GM18498 (cell line): ENCODE measurements around the gene SLX4IP.
A peak's percentile ranks its signal among the peaks of the same experiment; 100 is the strongest.

Source experiments
- ATAC-seq: cut with Tn5 transposase; IDR thresholded peaks from one replicate; pipeline ENCODE4 v1.9.1; 2021; ENCODE audit warnings: mild to moderate bottlenecking, moderate library complexity; ENCODE audit not compliant: unreplicated experiment

The SLX4IP gene

DNA sequence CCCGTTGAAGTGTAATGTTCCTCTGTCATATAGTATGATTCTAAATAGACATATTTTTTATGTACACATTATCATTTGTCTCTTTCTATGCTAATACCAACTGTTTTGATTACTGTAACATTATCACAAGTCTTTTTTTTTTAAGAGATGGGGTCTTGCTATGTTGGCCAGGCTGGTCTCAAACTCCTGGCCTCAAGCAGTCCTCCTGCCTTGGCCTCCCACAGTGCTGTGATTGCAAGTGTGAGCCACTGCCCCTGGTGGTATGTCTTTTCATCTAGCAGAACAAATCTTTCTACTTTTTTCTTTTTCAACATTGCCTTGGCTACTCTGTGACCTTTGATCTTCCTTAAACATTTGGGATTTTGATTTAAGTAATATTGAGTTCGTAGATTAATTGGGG lies 57.7 kb downstream of the SLX4IP start:
- ATAC-seq, result no peak

DNA sequence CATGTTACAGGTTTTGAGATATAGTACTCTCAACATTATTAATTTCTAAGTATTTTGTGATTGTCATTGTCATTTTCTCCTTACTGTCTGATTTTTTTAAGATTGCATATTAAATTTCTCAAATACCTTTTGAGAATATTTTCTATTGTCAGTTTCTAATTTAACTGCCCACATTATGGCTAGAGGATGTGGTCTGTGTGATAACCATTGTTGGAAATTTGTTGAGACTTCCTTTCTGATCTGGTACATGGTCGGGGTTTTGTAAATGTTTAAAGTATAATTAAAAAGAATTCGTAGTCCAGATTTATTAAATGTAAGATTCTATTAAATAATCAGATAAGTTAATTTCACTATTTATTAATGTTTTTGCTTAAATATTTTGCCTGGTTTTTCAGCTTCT lies 60.1 kb downstream of the SLX4IP start:
- ATAC-seq, result no peak

DNA sequence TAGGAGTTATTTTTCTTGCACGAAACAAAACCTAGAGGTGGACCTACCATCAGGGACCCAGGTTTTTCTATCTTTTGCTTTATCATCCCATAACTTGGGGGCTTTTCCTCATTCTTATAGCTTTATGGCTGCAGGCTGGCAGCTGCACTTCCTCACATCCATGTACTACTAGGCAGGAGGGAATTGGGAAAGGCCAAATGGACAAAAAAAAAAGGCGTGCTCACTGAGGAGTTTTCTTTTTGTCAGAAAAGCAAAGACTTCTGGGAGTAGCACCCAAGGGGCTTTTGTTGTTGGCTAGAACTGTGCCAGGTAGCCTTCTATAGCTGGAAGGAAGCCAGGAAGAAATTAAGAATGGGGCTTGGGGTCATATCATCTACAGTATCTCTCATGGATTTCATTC lies 61.4 kb downstream of the SLX4IP start:
- no peak for ATAC-seq

DNA sequence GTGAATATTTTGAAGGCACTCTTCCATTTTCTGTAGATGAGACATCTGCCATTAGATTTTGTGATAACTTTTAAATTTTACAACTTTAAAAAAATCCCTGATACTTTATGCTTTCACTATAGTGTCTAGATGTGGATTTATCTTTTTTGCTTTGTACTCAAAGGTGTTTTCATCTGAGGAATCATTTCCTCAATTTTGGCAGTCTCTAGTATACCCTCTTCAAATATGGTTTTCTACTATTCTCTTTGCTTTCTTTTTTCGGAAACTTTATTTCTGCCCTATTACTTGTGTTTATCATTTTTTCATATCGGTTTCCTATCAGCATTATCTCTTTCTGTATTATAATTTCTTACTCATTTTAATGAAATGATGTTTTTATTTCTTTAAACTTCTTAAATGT lies 62.2 kb downstream of the SLX4IP start:
- ATAC-seq, result no peak

DNA sequence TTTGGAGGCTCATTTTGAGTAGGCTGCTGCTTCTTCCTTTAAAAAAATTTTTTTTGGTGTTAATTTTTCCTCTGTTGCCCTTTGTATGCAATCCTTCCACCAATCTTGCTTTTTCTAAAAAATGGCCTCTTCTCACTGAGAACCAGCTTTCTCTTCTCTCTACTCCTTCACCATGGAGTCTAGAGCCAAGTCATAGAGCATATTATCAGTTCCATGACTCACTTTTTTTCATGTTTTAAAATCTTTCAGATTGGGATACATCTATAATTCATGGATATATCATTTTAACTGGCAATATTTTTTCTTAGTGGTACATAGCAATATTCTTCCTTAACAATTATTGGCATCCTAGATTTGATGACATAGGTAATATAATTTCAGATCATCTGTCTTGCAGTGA lies 62.7 kb downstream of the SLX4IP start:
- no peak for ATAC-seq

DNA sequence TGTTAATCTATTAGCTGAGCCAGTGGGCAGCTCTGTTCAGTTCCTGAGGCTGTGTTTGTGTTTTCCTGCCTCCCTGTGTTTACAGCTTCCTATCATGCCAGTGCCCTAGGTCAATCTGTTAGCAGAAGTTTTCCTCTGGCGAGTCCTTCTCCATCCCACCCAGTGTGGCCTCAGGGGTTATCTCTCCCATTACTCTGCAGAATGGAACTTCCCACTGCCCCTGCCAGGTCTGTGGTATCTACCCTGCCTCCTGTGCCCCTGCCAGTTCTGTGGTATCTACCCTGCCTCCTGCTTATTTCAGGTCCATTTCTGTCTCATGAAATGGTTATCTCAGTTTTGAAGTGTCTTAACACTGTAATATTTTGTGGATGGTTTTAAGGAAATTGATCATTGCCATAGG lies 63.1 kb downstream of the SLX4IP start:
- ATAC-seq, result no peak

DNA sequence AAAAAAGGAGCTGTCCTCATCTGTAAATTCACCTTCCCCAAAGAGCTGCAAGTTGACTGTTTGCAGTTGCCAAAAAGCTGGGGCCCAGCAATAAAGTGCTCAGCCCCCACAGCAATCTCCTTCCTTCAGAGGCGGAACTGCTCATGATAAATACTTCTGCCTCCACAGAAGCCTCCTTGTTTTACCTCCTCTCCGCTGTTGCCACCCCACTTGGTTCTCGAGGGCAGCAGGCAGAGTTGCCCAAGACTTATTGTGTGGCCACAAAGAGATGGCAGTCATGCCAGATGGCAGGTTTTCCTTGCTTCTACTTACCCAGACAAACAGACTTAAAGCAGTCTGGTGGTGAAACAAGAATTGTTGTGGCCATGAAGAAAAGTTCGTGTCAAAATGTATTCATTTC lies 66.3 kb downstream of the SLX4IP start:
- ATAC-seq, result no peak

DNA sequence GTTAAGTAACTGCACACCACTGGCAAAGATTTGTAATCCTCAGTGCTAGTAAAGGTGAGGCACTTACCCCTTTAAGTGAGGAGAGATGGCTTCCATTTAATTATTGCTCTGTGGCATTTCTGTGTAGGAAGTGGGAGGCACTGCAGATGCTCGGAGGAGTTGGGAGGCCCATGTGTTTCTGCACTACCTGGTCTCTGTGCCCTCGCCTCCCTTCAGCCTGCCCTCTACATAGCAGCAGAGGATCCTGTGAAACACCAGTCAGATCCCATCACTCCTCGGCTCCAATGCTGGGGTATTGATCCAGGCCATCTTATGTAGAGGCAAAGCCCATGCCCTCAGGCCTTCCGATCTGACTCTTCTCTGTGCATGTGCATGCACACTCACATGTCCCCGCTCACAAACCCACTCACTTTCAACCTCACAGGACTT lies 67.0 kb downstream of the SLX4IP start:
- no peak for ATAC-seq

DNA sequence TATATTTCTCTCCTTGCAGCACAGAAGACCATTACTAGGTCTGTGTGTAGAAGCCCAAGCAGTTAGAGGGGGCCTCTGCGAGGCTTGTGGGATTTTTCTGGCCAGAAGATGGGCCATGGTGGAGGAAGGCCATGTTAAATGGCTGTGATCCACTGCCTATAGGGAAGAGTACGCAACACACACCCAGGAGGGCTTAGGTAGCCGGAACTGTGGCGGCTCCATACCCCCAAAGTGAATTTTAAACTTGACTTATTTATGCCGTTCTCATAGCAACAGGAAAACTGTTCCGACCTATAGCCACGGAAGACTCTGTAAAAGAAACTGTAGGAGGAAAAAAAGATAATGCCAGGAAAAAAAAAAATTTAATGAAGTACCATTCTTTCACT lies 69.5 kb downstream of the SLX4IP start:
- ATAC-seq, result no peak

DNA sequence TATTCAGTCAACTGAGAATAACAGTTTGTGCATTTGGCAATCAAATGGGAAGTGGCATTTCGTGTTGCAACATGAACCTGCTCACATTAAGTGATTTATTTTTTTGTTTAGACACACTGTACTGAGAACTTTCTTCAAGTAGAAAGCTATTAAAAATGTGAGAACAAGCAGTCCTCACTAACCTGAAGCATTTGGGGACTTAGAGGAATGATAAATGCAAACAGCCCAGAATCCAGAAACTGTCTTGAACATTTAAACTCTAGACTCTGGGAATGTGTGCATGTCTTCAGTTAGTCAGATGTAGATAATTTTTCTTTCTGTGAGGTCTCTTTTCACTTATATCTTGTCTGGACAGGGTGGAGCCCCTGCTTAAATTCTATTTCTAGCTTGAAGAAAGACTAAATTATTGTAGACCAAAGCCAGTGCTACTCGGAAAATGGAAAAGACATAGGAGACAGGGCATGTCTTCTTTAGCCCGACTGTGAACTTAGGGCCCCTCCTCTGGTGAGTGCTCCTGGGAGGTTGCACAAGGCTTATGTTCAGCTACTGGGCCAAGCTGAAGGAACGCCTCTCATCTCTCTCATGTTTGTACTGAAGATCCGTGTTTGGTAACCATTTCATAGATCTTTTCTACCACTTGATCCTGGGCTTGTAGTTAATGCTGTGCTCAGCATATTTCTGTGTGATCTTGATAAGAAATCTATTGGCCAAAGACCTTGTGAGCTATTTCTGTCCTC lies 70.1 kb downstream of the SLX4IP start:
- ATAC-seq, result no peak

DNA sequence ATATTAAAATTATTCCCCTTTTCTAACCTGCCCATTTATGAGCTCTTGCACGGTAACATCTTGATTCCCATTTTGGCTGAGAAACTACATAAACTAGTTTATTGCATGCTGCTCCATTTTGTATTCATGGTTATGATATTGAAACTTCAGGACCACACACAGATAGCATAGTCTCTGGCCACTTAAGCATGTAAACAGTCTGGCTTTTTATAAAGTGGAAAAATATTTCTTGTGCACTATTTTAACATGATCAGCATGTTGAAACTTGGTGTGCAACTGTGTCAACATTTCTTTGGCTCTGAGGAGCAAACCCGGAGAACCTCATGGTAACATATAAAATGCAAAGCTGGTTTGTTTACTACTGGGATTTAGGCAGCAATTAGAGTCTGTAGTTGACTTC lies 70.7 kb downstream of the SLX4IP start:
- ATAC-seq, result no peak

DNA sequence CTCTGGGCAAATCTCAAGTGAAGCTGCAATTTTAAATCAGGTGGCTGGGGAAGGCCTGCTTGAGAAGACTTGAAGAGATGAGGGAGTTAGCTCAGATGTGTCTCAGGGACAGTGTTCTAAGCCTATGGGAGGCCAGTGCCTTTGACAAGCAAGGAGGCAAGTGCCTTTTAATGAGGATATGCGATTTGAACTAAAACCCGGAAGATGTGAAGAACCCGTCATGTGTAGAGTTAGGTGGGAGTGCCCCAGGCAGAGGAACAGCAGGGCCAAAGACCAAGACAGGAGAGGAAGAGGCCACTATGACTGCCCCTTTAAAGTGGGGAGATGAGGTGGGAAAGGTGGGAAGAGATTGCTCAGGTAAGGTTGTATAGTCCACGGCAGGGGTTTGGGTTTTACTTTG lies 71.9 kb downstream of the SLX4IP start:
- no peak for ATAC-seq

DNA sequence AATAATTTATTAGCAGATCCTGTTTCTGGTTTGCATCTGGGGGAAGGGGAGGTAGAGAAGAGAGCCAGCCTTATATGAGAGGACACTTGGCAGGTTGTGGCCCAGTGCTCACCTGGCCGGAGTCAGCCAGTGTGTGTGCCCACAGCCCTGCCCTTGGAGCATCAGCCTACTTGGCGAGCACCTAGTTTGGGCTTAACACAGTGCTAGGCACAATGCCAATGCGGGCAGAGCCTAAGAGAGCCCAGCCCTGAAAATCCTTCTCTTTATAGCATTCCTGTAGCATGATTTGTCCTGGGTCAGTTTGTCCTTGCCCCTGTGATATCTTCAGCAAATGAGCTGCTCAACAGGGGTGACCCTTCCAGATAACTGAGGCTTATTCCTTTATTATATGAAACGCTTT lies 73.0 kb downstream of the SLX4IP start:
- no peak for ATAC-seq

DNA sequence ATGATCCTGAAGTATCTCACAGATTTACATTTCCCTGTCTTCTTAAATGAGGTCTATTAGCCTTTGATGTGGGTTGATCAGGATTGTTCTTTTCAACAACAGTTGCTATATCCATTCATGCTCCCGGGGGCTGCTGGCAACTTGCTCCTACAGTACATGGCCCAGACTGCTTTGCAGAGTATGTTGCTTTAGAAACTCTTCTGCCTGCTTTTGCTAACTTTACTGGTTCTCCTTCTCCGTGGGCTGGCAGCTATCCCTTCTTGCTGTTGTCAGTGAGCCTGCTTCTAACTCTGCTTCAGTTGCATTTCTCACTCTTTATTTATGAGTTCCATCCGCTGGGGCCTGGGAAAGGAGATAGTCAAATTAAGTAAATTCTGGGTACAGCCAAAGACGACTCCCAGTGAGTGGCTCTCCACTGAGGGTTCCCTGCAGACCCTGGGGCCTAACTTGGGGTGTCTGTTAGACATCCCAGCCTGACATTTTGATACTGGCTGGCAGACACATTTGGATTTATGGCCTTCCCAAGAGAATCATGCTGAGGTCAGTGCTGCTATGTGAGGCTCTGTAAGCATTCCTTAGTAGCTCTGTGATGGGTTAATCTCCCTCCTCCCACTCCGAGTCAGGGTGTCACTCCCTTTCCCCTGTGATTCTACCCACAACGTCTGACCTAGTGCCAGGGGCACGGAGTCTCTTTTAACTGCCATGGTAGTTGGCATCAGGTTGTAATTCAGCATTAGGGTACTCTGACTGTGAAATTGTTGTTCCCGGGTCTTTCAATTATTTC lies 73.6 kb downstream of the SLX4IP start:
- no peak for ATAC-seq

DNA sequence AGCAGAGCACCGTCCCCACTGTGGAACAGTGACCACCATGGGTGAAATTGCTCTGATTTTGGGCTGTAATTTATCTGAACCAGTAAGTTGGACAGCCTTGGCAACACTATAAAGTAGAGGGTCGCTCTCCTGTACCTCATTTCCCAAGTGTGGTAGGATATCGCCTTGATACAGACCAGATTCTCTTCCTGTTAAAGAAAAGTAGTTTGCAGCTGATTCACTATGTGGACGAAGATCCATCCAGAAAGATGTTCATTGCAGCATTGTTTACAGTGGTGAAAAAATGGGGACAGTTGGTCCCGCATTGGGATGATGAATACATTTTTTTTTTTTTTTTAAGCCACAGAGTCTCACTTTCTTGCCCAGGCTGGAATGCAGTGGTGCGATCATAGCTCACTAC lies 74.3 kb downstream of the SLX4IP start:
- ATAC-seq, result no peak

DNA sequence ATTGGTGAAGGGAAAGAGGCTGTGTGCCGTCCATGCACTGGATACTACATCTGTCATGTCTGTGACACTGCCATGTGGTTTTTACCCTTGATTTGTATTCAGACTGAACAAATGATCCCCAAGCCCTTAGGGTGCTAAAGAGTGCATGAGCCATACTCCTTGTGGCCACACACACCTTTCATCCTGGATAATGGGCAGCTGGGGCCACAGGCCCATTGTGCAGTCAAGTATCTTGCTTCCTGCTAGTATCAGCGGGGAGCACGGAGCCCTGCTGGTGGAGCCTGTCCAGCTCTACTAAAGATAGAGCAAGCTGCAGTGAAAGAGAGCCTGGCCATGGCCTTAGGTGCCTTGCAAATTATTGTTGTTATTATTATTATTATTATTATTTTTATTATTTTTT lies 75.1 kb downstream of the SLX4IP start:
- ATAC-seq, result no peak

DNA sequence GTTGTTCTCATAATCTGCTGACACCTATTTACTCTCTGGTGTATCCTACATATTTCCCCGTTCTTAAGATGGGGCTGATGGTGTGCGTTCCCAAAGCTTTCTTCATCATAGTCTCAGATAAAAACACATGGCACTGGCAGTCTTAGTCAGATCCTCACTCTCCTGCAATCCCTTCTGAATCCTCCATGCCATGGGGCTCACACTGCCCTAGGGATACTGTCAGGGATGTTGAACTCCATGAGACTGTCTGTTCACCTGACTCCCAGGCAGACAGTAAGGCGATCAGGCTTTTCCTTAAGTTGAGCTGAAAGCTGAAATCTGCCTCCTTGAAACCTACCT lies 76.0 kb downstream of the SLX4IP start:
- ATAC-seq, result peak; percentile 24

DNA sequence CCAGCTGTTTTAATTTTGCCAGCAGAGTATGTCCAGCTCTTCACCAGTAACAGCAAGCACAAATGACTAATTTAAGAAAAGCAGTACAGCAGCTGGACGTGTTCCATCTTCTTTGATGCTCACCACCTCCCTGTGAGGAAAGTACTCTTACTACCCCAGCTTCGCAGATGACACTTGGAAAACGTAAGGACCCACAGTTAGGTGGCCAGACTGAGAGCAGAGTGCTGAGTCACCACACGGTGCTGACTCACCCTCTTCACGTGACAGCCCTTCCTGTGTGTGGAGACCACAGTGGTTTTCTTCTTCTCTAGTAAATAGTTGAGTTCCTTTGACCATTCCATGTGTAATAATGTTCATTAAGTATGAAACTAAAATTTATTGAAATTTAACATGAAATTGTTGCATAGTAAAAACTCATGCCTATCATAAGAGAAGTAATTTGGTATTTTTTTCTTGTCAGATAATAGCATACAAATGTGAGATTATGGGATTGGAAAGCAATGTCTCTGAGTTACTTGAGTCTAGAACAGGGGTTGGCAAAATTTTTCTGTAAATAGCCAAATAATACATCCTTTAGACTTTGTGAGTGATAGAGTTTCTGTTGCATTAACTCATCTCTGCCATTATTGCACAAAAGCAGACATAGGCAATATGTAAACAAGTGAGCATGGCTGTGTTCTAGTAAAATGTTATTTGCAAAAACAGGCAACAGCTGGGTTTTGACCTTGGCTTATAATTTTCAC lies 76.6 kb downstream of the SLX4IP start:
- peak; percentile 98 for ATAC-seq

DNA sequence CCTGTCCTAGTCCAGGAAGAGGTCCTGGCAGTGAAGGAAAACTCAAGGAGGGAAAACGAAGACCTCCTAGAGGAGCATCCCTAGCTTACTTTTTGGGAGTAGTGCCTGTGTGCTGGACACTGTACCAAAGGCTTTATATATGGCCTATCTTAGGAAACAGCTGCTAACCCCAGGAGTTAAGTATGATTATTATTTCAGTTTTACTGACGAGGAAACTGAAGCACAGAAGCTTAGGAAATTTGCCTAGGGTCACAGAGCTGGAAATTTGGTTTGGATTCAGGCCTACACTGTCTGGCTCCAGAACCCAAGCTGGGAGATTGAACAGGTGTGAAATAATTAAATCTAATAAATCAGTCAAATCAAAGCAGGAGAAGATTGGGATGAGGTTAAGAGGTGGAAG lies 78.0 kb downstream of the SLX4IP start:
- no peak for ATAC-seq

DNA sequence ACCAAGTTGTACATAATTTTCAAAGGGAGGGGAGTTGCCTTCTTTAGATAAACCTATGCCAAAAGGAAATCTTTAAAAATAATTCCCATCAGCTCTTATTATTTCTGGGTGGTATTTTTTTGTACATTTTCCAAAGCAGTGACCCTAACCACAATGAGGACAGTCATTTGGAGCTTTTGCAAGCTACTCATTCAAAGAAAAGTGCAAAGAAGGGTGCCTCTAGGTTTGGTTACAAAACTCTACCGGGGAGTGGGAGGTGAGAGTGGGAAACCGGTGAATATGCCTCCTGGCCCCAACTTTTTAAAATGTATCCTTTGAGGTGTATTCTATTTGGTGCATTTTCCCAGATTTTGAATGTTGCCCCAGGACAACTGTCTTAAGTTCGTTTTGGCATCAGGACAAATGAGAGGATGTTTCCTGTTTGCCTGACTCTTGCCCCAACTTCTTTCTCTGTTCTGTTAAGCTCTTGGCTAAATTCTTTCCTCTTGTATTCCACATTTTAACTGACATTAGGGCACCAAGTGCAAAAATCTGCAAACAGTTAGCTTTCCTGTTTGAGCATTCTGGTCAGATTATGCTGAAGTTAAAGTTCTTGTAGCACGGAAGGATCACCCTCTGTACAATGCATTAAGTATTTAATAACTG lies 78.9 kb downstream of the SLX4IP start:
- ATAC-seq, result no peak

DNA sequence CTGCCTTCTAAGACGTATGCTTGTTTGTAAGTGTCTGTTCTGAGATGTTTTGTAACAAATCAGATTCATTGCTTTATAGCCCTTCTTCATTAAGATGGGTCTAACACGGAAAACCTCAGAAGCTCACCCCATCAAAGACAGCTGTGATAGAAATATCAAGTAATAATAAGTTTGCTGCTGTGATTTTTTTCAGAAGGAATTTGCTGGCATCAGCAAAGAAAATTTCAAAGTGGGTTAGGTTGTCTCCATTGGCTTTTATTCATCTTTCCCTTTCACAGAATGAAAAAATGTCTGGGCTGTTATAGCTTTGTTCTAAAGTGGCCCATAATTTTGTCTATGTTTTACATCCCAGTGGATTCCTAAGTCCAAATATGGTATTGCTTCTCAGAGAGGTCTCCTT lies 81.4 kb downstream of the SLX4IP start:
- ATAC-seq, result no peak
